ENCODE data around the gene EIF4E1B.

DNA sequence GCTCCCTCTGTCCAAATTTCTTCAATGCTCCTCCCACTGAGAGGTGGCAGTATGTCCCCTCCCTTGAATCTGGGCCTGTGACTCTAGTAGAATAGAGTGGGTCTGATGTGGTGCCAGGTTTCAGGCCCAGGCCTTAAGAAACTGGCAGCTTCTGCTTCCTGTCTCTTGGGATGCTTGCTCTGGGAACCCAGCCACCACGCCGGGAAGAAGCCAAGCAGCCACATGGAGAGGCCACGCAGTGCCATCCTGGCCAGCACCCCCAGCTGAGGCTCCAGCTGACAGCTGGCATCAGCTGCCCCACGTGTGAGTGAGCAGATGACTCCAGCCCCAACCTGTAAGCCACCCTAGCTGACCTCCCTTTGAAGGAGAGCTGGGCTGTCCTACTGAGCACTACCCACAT lies 9.5 kb downstream of the EIF4E1B start:
- TF ChIP-seq EZH2 (IDR thresholded peaks at IDR 0.05; ENCODE audit: low read length, missing control alignments) (no peak), CTCF (conservative IDR thresholded peaks at IDR 0.05 in 1 of 2, IDR thresholded peaks at IDR 0.05 in 1 of 2; ENCODE audit: low read depth in 1 of 2, low read length in 2 of 2) (no peak)
